ENCODE data around the gene TET2.

The TET2 gene

GRCh38 chr4:105329081-105329480 is 182.4 kb downstream of the TET2 start:
- H3K4me3 ChIP-seq (ENCODE audit: low read length): no peak overlapping the region
- peak; percentile 77 for DNase-seq (ENCODE audit: low read depth, low spot score)
